Neuronal stem cell (in vitro differentiated cells): ENCODE results near the gene ATF1.
A peak's percentile ranks its signal among the peaks of the same experiment; 100 is the strongest.

Source experiments
- DNase-seq: peaks from one replicate; pipeline ENCODE4 v3.0.0-alpha.2; 2013; ENCODE audit warnings: low spot score
- H2AFZ ChIP-seq: one replicate; pipeline ENCODE4 v1.6.1; 2013; ENCODE audit warnings: mild to moderate bottlenecking, low read length, inconsistent platforms
- H2AK5ac ChIP-seq: 2 replicates; pipeline ENCODE4 v1.6.1; 2013; ENCODE audit warnings: low read depth, mild to moderate bottlenecking, inconsistent platforms, low read length, moderate library complexity, mixed read lengths
- H2BK120ac ChIP-seq: 2 replicates; pipeline ENCODE4 v1.6.1; 2013; ENCODE audit warnings: low read depth, mild to moderate bottlenecking, inconsistent platforms, low read length, moderate library complexity, mixed read lengths
- H2BK12ac ChIP-seq: one replicate; pipeline ENCODE4 v1.6.1; 2013; ENCODE audit warnings: low read length, inconsistent platforms
- H2BK15ac ChIP-seq: 2 replicates; pipeline ENCODE4 v1.6.1; 2013; ENCODE audit warnings: mild to moderate bottlenecking, low read length, inconsistent platforms, mixed read lengths
- H2BK5ac ChIP-seq: one replicate; pipeline ENCODE4 v1.6.1; 2013; ENCODE audit warnings: inconsistent platforms, mild to moderate bottlenecking, low read length, moderate library complexity
- H3K14ac ChIP-seq: one replicate; pipeline ENCODE4 v1.6.1; 2013; ENCODE audit warnings: low read length, inconsistent platforms
- H3K18ac ChIP-seq: 2 replicates; pipeline ENCODE4 v1.6.1; 2013; ENCODE audit warnings: low read length, inconsistent platforms
- H3K23ac ChIP-seq: 2 replicates; pipeline ENCODE4 v1.6.1; 2013; ENCODE audit warnings: low read depth, mild to moderate bottlenecking, mixed read lengths, low read length, inconsistent platforms; ENCODE audit not compliant: poor library complexity
- H3K27ac ChIP-seq: replicated peaks from 3 replicates; pipeline ENCODE4 v1.5.1; 2013; ENCODE audit warnings: low read length, inconsistent platforms
- H3K27me3 ChIP-seq, 3 experiments: 2 replicates each; pipeline ENCODE4 v1.6.1; 2013; ENCODE audit warnings: low read length in 3 of 3, mild to moderate bottlenecking in 2 of 3, inconsistent platforms in 1 of 3, low read depth in 1 of 3, mixed read lengths in 1 of 3, moderate library complexity in 1 of 3; ENCODE audit not compliant: control insufficient read depth in 3 of 3, insufficient read depth in 3 of 3
- H3K36me3 ChIP-seq, 2 donors: replicated peaks in 1 of 2; 2 replicates each; pipeline ENCODE4 v1.6.1; 2013; ENCODE audit warnings: low read length in 2 of 2; ENCODE audit not compliant: control insufficient read depth in 2 of 2, insufficient read depth in 2 of 2
- H3K4ac ChIP-seq: 2 replicates; pipeline ENCODE4 v1.6.1; 2013; ENCODE audit warnings: inconsistent platforms, mild to moderate bottlenecking, low read length, moderate library complexity
- H3K4me1 ChIP-seq, 2 donors: 1 replicate in 1 of 2; 2 replicates in 1 of 2; pipeline ENCODE4 v1.6.1; 2013; ENCODE audit warnings: low read length in 2 of 2, low read depth in 1 of 2; ENCODE audit not compliant: control insufficient read depth in 2 of 2, insufficient read depth in 1 of 2
- H3K4me2 ChIP-seq: one replicate; pipeline ENCODE4 v1.6.1; 2013; ENCODE audit warnings: mild to moderate bottlenecking, low read length, inconsistent platforms; ENCODE audit not compliant: insufficient read depth, poor library complexity, severe bottlenecking
- H3K4me3 ChIP-seq, 2 donors: 2 replicates each; pipeline ENCODE4 v1.5.1; 2013; ENCODE audit warnings: low read length in 2 of 2, mild to moderate bottlenecking in 2 of 2, inconsistent platforms in 1 of 2, moderate library complexity in 1 of 2
- H3K79me1 ChIP-seq: one replicate; pipeline ENCODE4 v1.6.1; 2013; ENCODE audit warnings: low read depth, mild to moderate bottlenecking, inconsistent platforms, low read length, moderate library complexity
- H3K9ac ChIP-seq: one replicate; pipeline ENCODE4 v1.6.1; 2013; ENCODE audit warnings: mild to moderate bottlenecking, low read depth, low read length, inconsistent platforms; ENCODE audit not compliant: poor library complexity
- H3K9me3 ChIP-seq, 2 donors: replicated peaks in 1 of 2; 2 replicates each; pipeline versions ENCODE3 to v1.6.1; 2013; ENCODE audit warnings: low read length in 2 of 2, mild to moderate bottlenecking in 2 of 2, inconsistent platforms in 1 of 2, low read depth in 1 of 2, mixed read lengths in 1 of 2, moderate library complexity in 1 of 2; ENCODE audit not compliant: control insufficient read depth in 2 of 2, insufficient read depth in 1 of 2
- H4K8ac ChIP-seq: one replicate; pipeline ENCODE4 v1.6.1; 2013; ENCODE audit warnings: low read depth, mild to moderate bottlenecking, inconsistent platforms, low read length, moderate library complexity
- H4K91ac ChIP-seq: one replicate; pipeline ENCODE4 v1.6.1; 2013; ENCODE audit warnings: low read length, low read depth, mild to moderate bottlenecking, inconsistent platforms; ENCODE audit not compliant: poor library complexity
- WGBS, 2 donors: extraction: QIAGEN DNeasy Blood & Tissue Kit; methylation state at CpG; one replicate each; pipeline ENCODE4 v1.1.7; 2013; ENCODE audit warnings: missing lambda C conversion rate in 2 of 2, mixed read lengths in 1 of 2; ENCODE audit not compliant: insufficient read length in 2 of 2, insufficient replicate concordance in 1 of 2; ENCODE audit errors: extremely low coverage in 2 of 2; 5-methylcytosine and 5-hydroxymethylcytosine counted together

The ATF1 gene

GRCh38 chr12:50734409-50735263, 29.3 kb upstream of the ATF1 start:
- H3K14ac ChIP-seq = no peak overlapping the region
- H2BK12ac ChIP-seq = no peak overlapping the region
- no peaks in the 10 kb centered on the region for H3K79me1 ChIP-seq
- peaks cover 21 to 93% of the 10 kb centered on the region in 2 donors for H3K36me3 ChIP-seq
- H3K9ac ChIP-seq = no peak overlapping the region
- peak; percentile 35 for DNase-seq
- H4K91ac ChIP-seq = no peak overlapping the region
- H2BK5ac ChIP-seq = no peak overlapping the region
- no peak overlapping the region for H3K18ac ChIP-seq
- no peaks in the 10 kb centered on the region for H3K9me3 ChIP-seq
- H2AFZ ChIP-seq = no peak overlapping the region
- H3K4me3 ChIP-seq = no peak overlapping the region
- no peaks in the 10 kb centered on the region for H3K4me1 ChIP-seq
- H3K27ac ChIP-seq = no peak overlapping the region
- H3K23ac ChIP-seq = no peak overlapping the region
- no peak overlapping the region for H2BK120ac ChIP-seq
- H3K4me2 ChIP-seq = no peak overlapping the region
- H3K27me3 ChIP-seq = no peaks in the 10 kb centered on the region
- no peak overlapping the region for H4K8ac ChIP-seq
- no peak overlapping the region for H3K4ac ChIP-seq
- no peak overlapping the region for H2AK5ac ChIP-seq
- no peak overlapping the region for H2BK15ac ChIP-seq
- WGBS, 2 donors = no CpG with 5 or more reads among the region's 10 CpGs

- no peak overlapping the region for H2BK5ac ChIP-seq
- no peak overlapping the region for H4K91ac ChIP-seq
- no peak overlapping the region for H4K8ac ChIP-seq
These were observed 24.3 kb upstream of the ATF1 start for GRCh38 chr12:50739611-50740010.

GRCh38 chr12:50740307-50740706, 23.6 kb upstream of the ATF1 start:
- no peak overlapping the region for H3K23ac ChIP-seq
- H3K27ac ChIP-seq = no peak overlapping the region
- H3K9me3 ChIP-seq = no peaks in the 10 kb centered on the region
- H3K79me1 ChIP-seq = no peaks in the 10 kb centered on the region
- DNase-seq = no peak
- no peak overlapping the region for H3K18ac ChIP-seq
- H3K27me3 ChIP-seq = no peaks in the 10 kb centered on the region
- no peak overlapping the region for H3K9ac ChIP-seq
- H3K14ac ChIP-seq = no peak overlapping the region
- no peak overlapping the region for H2AK5ac ChIP-seq
- H3K36me3 ChIP-seq = peaks cover 37 to 94% of the 10 kb centered on the region in 2 donors
- no peak overlapping the region for H3K4ac ChIP-seq
- H2BK5ac ChIP-seq = no peak overlapping the region
- H2AFZ ChIP-seq = no peak overlapping the region
- H2BK15ac ChIP-seq = no peak overlapping the region
- no peak overlapping the region for H3K4me3 ChIP-seq
- WGBS, 2 donors = no CpG with 5 or more reads among the region's 2 CpGs
- H3K4me2 ChIP-seq = no peak overlapping the region
- H4K91ac ChIP-seq = no peak overlapping the region
- H2BK12ac ChIP-seq = no peak overlapping the region
- H4K8ac ChIP-seq = no peak overlapping the region
- no peaks in the 10 kb centered on the region for H3K4me1 ChIP-seq
- H2BK120ac ChIP-seq = no peak overlapping the region

More at GRCh38 chr12:50739611-50740010, 24.3 kb upstream of the ATF1 start:
- no peak for DNase-seq
- Histone ChIP-seq H3K79me1 (no peaks in the 10 kb centered on the region), H3K27ac (no peak overlapping the region), H2BK15ac (no peak overlapping the region), H2AFZ (no peak overlapping the region), H3K4me2 (no peak overlapping the region), H3K23ac (peak overlapping the region; percentile 29), H2BK120ac (no peak overlapping the region), H3K9me3 (no peaks in the 10 kb centered on the region), H3K9ac (peak overlapping the region; percentile 15), H2AK5ac (no peak overlapping the region), H3K4me1 (no peaks in the 10 kb centered on the region), H3K27me3 (no peaks in the 10 kb centered on the region), H3K18ac (no peak overlapping the region), H3K4me3 (no peak overlapping the region), H3K36me3 (peaks cover 35 to 92% of the 10 kb centered on the region in 2 donors), H2BK12ac (no peak overlapping the region), H3K4ac (no peak overlapping the region), H3K14ac (no peak overlapping the region)
- no CpG with 5 or more reads among the region's 7 CpGs for WGBS, 2 donors

- Histone ChIP-seq H3K4me2 (no peak overlapping the region), H2BK5ac (no peak overlapping the region), H3K9me3 (no peaks in the 10 kb centered on the region), H3K4me3 (no peak overlapping the region), H3K4me1 (no peaks in the 10 kb centered on the region), H2AK5ac (no peak overlapping the region), H3K27ac (no peak overlapping the region), H3K9ac (no peak overlapping the region), H4K91ac (no peak overlapping the region), H2AFZ (no peak overlapping the region), H3K27me3 (no peaks in the 10 kb centered on the region), H2BK15ac (no peak overlapping the region), H2BK12ac (no peak overlapping the region), H3K23ac (no peak overlapping the region), H3K14ac (no peak overlapping the region), H2BK120ac (no peak overlapping the region), H4K8ac (no peak overlapping the region), H3K79me1 (no peaks in the 10 kb centered on the region), H3K4ac (no peak overlapping the region), H3K36me3 (peaks cover 37 to 94% of the 10 kb centered on the region in 2 donors), H3K18ac (no peak overlapping the region)
- WGBS, 2 donors = no CpG with 5 or more reads among the region's 7 CpGs
- DNase-seq = no peak
These were observed 21.1 kb upstream of the ATF1 start for GRCh38 chr12:50742776-50743175.
